ENCODE results near the gene C16orf86.

C16orf86 gene

DNA sequence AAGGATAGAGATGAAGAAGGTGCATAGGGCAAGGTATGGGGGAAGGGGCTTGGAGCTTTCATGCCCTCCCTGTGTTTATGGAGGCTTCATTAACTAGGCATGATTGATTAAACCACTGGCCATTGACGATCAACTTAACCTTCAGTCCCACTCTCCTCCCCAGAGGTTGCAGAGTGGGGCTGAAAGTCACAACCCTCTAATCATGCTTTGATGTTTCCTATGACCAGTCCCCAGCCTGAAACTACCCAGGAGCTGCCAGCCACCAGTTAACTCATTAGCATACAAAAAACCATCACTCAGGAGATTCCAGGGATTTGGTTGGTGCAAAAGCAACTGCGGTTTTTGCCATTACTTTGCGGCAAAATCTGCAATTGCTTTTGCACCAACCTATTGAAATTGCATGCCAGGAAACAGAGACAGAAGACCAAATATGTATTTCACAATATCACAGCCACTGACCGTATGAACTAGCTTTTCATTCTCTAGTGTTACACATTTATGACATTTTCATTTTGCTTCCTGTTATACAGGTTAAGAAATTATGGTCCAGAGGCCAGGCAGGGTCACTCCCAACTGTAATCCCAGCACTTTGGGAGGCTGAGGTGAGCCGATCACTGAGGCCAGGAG is 47.1 kb downstream of the C16orf86 start:
- H3K4me3 ChIP-seq (ENCODE audit: low read depth, low read length), result no peak overlapping the region
- DNase-seq (ENCODE audit: low read depth), result no peak
- TF ChIP-seq, protein P1, sequence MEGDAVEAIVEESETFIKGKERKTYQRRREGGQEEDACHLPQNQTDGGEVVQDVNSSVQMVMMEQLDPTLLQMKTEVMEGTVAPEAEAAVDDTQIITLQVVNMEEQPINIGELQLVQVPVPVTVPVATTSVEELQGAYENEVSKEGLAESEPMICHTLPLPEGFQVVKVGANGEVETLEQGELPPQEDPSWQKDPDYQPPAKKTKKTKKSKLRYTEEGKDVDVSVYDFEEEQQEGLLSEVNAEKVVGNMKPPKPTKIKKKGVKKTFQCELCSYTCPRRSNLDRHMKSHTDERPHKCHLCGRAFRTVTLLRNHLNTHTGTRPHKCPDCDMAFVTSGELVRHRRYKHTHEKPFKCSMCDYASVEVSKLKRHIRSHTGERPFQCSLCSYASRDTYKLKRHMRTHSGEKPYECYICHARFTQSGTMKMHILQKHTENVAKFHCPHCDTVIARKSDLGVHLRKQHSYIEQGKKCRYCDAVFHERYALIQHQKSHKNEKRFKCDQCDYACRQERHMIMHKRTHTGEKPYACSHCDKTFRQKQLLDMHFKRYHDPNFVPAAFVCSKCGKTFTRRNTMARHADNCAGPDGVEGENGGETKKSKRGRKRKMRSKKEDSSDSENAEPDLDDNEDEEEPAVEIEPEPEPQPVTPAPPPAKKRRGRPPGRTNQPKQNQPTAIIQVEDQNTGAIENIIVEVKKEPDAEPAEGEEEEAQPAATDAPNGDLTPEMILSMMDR (IDR thresholded peaks at IDR 0.05; ENCODE audit: control insufficient read depth, extremely low read depth, insufficient read depth), result no peak

DNA sequence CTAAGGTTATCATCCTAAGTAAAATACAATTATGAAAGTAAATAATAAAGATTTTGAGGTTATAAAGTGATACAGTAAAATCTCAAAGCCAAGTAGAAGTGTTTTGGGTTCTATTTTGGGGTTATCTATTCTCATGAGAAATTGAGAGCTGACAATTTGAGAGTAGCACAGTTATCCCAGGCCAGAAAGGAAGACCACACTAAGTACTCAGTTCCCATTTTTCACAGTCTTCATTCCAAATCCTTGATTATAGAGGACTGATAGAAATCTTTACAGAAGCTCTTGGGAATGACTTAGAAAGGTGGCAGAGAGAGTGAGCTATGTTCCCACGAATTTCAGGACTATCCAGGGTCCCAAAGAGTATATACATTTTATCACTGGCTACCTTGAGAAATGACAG is 47.9 kb downstream of the C16orf86 start:
- DNase-seq (ENCODE audit: low read depth), result no peak
- TF ChIP-seq, protein P1 (IDR thresholded peaks at IDR 0.05; ENCODE audit: control insufficient read depth, extremely low read depth, insufficient read depth), result no peak

DNA sequence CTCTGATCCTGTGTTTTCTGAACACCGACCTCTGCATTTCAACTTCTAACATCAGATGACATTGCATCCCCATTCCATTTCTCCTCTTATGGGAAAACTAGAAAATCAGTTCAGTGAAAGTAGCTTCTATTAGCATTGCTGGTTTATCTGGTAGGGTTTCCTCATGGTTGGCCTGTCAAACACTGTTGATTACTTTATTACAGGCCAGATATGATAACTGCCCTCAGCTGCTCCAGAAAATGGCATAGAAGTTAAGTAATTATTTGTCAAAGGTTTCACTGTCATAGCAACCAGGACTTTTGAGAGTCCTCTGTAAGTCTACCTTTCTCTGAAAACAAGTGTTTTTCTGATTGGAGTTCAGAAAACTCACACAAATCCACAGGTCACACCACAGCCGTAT is 49.5 kb downstream of the C16orf86 start:
- TF ChIP-seq, protein P1 (IDR thresholded peaks at IDR 0.05; ENCODE audit: control insufficient read depth, extremely low read depth, insufficient read depth), result no peak
- no peak for DNase-seq (ENCODE audit: low read depth)
- H3K4me3 ChIP-seq (ENCODE audit: low read depth, low read length), result no peak overlapping the region

More for the DNA sequence above, 47.9 kb downstream of the C16orf86 start:
- H3K4me3 ChIP-seq (ENCODE audit: low read depth, low read length), result no peak overlapping the region

Data from LNCaP clone FGC (cell line).